ENCODE results near the gene FMO5. TPM values are rescaled to one million over a fixed set of nuclear protein-coding genes. Genes with fewer than 3 reads are reported as not detected.

The FMO5 gene
- total and polyA plus RNA-seq, 2 of the 13 experiments (the other 11 are each of a cell fraction or from before 2014, with no cell fraction given) = 48.2 to 149 TPM

DNA sequence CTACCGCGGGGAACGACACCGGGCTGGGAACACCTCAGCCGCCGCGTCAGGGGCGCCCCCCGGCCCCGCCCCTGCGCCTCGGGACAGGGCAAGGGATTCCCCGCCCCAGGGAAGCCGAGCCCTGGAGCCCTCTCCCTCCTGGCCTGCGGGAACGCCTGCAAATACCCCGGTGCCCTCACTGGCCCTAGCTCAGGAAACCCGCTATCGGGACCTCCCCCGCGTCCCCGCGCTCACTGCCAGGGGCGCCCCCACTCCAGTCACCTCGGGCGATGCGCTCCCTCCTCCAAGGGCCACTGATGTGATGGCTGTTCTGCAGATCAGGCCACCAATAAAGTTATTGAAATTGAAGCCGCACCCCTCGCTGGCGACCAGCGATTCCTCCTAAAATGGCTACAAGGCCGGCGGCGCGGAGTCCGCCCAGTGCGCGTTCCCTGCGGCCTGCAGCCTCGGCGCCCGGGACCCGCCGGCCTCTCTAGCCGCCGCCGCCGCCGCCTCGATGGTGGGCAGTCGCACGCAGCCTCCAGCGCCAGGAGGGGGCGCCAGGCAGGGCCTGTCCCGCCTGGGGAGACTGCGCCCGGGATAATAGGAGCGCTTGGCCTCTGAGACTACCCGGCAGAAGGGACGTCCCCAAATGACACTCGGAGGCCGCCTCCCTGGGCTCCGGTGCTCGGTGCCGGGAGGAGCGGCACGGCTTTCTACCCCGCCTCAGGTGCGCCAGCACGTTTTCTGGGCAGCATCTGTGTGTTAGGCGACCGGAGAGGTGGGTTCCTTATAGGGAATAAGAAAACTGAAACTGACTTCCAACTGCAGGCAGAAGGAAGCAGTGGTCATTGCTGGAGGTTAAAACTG, 52.7 kb downstream of the FMO5 start, which contains the start of gene PRKAB2 (continued):
- no peak for TF ChIP-seq ARNT (IDR thresholded peaks at IDR 0.05)
- TF ChIP-seq ZNF160 (CRISPR knock-in tag; IDR thresholded peaks at IDR 0.05) = no peak; the same call in 1 of the 2 replicates
- peak; percentile 77 for TF ChIP-seq SMAD3 (CRISPR knock-in tag; IDR thresholded peaks at IDR 0.05)
- TF ChIP-seq, protein P1, sequence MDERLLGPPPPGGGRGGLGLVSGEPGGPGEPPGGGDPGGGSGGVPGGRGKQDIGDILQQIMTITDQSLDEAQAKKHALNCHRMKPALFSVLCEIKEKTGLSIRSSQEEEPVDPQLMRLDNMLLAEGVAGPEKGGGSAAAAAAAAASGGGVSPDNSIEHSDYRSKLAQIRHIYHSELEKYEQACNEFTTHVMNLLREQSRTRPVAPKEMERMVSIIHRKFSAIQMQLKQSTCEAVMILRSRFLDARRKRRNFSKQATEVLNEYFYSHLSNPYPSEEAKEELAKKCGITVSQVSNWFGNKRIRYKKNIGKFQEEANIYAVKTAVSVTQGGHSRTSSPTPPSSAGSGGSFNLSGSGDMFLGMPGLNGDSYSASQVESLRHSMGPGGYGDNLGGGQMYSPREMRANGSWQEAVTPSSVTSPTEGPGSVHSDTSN (CRISPR knock-in tag; IDR thresholded peaks at IDR 0.05) = no peak
- peak; percentile 20; the same call in 1 of the 2 replicates for TF ChIP-seq FIP1L1 (IDR thresholded peaks at IDR 0.05; ENCODE audit: borderline replicate concordance, insufficient read depth, low read depth, low read length)
- TF ChIP-seq, protein P2, sequence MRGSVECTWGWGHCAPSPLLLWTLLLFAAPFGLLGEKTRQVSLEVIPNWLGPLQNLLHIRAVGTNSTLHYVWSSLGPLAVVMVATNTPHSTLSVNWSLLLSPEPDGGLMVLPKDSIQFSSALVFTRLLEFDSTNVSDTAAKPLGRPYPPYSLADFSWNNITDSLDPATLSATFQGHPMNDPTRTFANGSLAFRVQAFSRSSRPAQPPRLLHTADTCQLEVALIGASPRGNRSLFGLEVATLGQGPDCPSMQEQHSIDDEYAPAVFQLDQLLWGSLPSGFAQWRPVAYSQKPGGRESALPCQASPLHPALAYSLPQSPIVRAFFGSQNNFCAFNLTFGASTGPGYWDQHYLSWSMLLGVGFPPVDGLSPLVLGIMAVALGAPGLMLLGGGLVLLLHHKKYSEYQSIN (CRISPR knock-in tag; IDR thresholded peaks at IDR 0.05; ENCODE audit: borderline replicate concordance) = no peak
- no peak; the same call in 1 of the 2 replicates for TF ChIP-seq NKX3-1 (CRISPR knock-in tag; IDR thresholded peaks at IDR 0.05)
- TF ChIP-seq, protein P3, sequence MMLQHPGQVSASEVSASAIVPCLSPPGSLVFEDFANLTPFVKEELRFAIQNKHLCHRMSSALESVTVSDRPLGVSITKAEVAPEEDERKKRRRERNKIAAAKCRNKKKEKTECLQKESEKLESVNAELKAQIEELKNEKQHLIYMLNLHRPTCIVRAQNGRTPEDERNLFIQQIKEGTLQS (CRISPR knock-in tag; IDR thresholded peaks at IDR 0.05) = peak; percentile 37; the same call in 1 of the 2 replicates
- peak; percentile 89 for TF ChIP-seq THAP11 (CRISPR knock-in tag; IDR thresholded peaks at IDR 0.05)
- no peak for TF ChIP-seq KAT2B (IDR thresholded peaks at IDR 0.05; ENCODE audit: borderline replicate concordance, low read depth, low read length)
- no peak for TF ChIP-seq ZKSCAN5 (CRISPR knock-in tag; IDR thresholded peaks at IDR 0.05)
- TF ChIP-seq, protein P4, sequence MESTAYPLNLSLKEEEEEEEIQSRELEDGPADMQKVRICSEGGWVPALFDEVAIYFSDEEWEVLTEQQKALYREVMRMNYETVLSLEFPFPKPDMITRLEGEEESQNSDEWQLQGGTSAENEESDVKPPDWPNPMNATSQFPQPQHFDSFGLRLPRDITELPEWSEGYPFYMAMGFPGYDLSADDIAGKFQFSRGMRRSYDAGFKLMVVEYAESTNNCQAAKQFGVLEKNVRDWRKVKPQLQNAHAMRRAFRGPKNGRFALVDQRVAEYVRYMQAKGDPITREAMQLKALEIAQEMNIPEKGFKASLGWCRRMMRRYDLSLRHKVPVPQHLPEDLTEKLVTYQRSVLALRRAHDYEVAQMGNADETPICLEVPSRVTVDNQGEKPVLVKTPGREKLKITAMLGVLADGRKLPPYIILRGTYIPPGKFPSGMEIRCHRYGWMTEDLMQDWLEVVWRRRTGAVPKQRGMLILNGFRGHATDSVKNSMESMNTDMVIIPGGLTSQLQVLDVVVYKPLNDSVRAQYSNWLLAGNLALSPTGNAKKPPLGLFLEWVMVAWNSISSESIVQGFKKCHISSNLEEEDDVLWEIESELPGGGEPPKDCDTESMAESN (CRISPR knock-in tag; conservative IDR thresholded peaks at IDR 0.05) = peak; percentile 78
- no peak for TF ChIP-seq SCMH1 (CRISPR knock-in tag; IDR thresholded peaks at IDR 0.05; ENCODE audit: borderline replicate concordance)
- no peak for TF ChIP-seq NFE2L1 (CRISPR knock-in tag; IDR thresholded peaks at IDR 0.05; ENCODE audit: borderline replicate concordance)
- no peak for TF ChIP-seq RFX1 (IDR thresholded peaks at IDR 0.05)
- TF ChIP-seq, protein P5, sequence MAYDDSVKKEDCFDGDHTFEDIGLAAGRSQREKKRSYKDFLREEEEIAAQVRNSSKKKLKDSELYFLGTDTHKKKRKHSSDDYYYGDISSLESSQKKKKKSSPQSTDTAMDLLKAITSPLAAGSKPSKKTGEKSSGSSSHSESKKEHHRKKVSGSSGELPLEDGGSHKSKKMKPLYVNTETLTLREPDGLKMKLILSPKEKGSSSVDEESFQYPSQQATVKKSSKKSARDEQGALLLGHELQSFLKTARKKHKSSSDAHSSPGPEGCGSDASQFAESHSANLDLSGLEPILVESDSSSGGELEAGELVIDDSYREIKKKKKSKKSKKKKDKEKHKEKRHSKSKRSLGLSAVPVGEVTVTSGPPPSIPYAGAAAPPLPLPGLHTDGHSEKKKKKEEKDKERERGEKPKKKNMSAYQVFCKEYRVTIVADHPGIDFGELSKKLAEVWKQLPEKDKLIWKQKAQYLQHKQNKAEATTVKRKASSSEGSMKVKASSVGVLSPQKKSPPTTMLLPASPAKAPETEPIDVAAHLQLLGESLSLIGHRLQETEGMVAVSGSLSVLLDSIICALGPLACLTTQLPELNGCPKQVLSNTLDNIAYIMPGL (CRISPR knock-in tag; IDR thresholded peaks at IDR 0.05; ENCODE audit: borderline replicate concordance in 1 of 2, low read depth in 1 of 2) = peak; percentile 98
- TF ChIP-seq ZNF562 (CRISPR knock-in tag; IDR thresholded peaks at IDR 0.05; ENCODE audit: borderline replicate concordance) = no peak
- TF ChIP-seq ZNF615 (CRISPR knock-in tag; IDR thresholded peaks at IDR 0.05; ENCODE audit: borderline replicate concordance) = peak; percentile 73; the same call in 1 of the 2 replicates
- TF ChIP-seq XRCC5 (optimal IDR thresholded peaks at IDR 0.05; ENCODE audit: low read length) = peak; percentile 90
- peak; percentile 94 for TF ChIP-seq ZNF761 (CRISPR knock-in tag; conservative IDR thresholded peaks at IDR 0.05)
- peak; percentile 84; the same call in 1 of the 2 replicates for TF ChIP-seq MEIS1 (CRISPR knock-in tag; IDR thresholded peaks at IDR 0.05; ENCODE audit: borderline replicate concordance)

Measured in HepG2 (cell line).